Daoy (cell line): ENCODE results near the gene NCBP3. TPM values are rescaled to one million over a fixed set of nuclear protein-coding genes. Genes with fewer than 3 reads are reported as not detected.
"Not testable (repeated sequence)": the region's sequence is repeated elsewhere in the genome, so short reads cannot be mapped to it uniquely, and the experiment has no call there.

Experiments used
- DNase-seq: peaks from one replicate; pipeline ENCODE4 v3.0.0-alpha.2; 2015; ENCODE audit warnings: low read depth
- total RNA-seq: library from RNA; depleted of rRNA; stranded (reverse); fragments of >200 nt; shearing (Covaris generic); gene quantifications from 2 replicates; pipeline ENCODE4 v1.2.3, GENCODE V29; 2014

NCBP3 gene
- total RNA-seq, 1 experiment from 2014 or later: 30.4 TPM

- DNase-seq: no peak
Measured at GRCh38 chr17:3847165-3847670, 1.2 kb upstream of the NCBP3 start.

- no peak for DNase-seq
Measured at GRCh38 chr17:3846437-3847164, 555 bp upstream of the NCBP3 start.

- DNase-seq: peak; percentile 25
Measured at GRCh38 chr17:3845291-3845620, 790 bp downstream of the NCBP3 start.

- not testable (repeated sequence) for DNase-seq
Measured at GRCh38 chr17:3844556-3844955, 1.5 kb downstream of the NCBP3 start.

- peak; percentile 46 for DNase-seq
Measured at GRCh38 chr17:3843935-3844516, 2.0 kb downstream of the NCBP3 start.

GRCh38 chr17:3838206-3838605 is 7.8 kb downstream of the NCBP3 start:
- no peak for DNase-seq

DNA sequence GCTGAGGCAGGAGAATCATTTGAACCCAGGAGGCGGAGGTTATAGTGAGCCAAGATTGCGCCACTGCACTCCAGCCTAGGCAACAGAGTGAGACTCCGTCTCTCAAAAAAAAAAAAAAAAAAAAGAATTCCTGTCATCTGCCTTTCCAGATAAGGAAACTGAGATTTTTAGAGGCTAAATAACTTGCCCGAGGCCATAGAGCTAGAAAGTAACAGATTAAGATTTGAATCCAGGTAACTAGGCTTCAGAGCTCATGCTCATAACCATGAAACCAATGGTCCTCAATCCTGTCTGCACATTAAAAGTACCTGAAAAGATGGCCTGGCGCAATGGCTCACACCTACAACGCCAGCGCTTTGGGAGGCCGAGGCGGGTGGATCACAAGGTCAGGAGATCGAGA is 9.5 kb downstream of the NCBP3 start:
- DNase-seq: no peak

DNA sequence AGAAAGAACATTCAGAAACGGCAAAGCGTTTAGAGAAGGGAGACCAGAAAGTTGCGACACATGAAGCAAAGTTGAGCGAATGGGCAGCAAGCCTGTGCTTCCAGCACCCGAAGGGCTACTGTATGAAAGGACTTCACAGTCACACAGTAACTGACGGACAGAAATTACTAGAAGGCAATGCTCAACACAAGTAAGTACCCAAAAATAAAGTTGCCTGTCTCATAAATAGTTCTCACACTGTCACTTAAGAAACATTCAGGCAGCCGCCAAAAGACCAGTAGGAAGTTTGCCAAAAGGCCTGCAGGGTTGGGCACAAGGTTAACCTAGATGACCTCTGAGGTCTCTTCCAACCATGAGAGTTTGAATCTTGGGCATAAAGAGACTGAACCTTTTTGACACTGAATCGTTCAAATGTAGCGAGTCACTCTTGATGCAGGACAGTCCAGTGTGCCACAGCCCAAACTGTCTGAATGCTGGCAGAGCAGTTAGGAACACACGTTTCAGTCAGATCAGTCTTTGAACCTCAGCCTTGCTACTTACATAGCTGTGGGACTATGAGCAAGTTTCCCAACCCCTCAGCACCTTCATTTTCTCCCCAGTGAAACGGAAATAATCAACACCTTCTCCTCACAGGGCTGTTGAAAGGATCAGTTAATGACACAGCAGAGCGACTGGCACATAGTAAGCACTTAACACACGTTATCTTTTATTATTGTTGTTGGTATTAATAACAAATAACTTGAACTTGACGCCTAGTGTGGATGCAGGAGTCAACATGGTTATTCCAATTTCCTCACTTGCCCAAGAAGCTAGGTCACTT is 10.4 kb downstream of the NCBP3 start:
- DNase-seq: no peak

GRCh38 chr17:3834811-3835210 is 11.2 kb downstream of the NCBP3 start:
- DNase-seq: no peak

GRCh38 chr17:3828852-3829232 is 17.2 kb downstream of the NCBP3 start:
- no peak for DNase-seq

- DNase-seq: no peak
Measured at GRCh38 chr17:3828151-3828851, 17.7 kb downstream of the NCBP3 start.

- peak; percentile 71 for DNase-seq
Measured at GRCh38 chr17:3827124-3827773, 18.8 kb downstream of the NCBP3 start.

DNA sequence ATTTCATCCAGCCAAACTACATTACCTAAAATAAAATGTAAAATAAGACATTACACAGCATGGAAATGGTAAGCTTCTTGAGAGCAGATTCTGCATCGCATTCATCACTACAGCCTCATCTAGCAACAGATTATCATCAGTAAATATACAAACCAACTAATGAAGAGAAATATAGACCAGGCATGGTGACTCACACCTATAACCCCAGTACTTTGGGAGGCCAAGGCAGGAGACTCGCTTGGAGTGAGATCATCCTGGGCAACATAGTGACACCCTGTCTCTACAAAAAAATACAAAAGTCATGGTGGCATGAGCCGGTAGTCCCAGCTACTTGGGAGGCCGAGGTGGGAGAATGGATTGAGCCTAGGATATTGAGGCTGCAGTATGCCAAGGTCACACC is 19.9 kb downstream of the NCBP3 start:
- peak; percentile 30 for DNase-seq

GRCh38 chr17:3821101-3821500 is 24.9 kb downstream of the NCBP3 start:
- no peak for DNase-seq

- DNase-seq: no peak
Measured at GRCh38 chr17:3818786-3819185, 27.3 kb downstream of the NCBP3 start.

GRCh38 chr17:3817851-3818605 is 28.0 kb downstream of the NCBP3 start:
- DNase-seq: no peak

- no peak for DNase-seq
Measured at GRCh38 chr17:3815925-3816324, 30.1 kb downstream of the NCBP3 start.

- no peak for DNase-seq
Measured at GRCh38 chr17:3815122-3815521, 30.9 kb downstream of the NCBP3 start.

GRCh38 chr17:3814361-3814760 is 31.7 kb downstream of the NCBP3 start:
- no peak for DNase-seq

- no peak for DNase-seq
Measured at GRCh38 chr17:3813171-3813570, 32.9 kb downstream of the NCBP3 start.

- no peak for DNase-seq
Measured at GRCh38 chr17:3812771-3813170, 33.3 kb downstream of the NCBP3 start.
